Activated naive CD4-positive, alpha-beta T cell (primary cell): ENCODE data around the gene SLC25A39.
"Not testable (repeated sequence)": the region's sequence is repeated elsewhere in the genome, so short reads cannot be mapped to it uniquely, and the experiment has no call there.

Experiments
- DNase-seq, 4 experiments: peaks; one replicate each; lab custom pipeline; 2025; lab: John Stamatoyannopoulos, UW

SLC25A39 gene

DNA sequence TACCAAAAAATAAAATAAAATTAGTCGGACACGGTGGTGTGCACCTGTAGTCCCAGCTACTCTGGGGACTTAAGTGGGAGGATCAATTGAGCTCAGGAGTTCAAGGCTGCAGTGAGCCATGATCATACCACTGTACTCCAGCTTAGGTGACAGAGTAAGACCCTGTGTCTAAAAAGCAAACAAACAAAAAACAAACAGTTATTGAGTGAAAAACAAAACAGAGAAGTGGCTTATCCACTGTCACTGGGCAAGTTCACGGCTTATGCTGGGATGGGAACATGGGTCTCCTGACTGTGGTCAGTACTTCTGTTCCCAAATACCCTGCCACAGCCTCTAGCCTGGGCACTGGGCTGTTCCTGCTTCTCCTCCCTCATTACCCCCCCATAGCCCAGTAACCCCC, 10.9 kb upstream of the SLC25A39 start:
- no peak for DNase-seq

DNA sequence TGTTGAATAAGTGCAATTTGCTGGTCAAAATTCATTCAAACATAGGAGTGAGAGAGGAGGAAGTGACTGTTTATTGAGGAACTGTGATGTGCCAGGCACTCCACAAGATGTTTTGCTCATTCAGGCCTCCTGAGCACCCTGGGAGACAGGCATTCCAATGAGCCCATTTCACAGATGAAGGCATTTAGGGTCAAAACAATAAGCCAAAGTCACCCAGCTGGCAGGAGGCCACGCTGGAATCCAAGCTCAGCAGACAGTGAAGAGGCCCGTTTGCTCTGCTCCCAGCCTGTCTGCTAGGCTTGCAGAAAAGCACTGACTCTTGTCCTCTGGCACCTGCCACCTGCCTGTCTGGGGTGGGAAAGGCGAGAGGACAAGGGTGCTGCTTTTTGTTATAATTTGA, 10.1 kb upstream of the SLC25A39 start:
- no peak for DNase-seq

DNA sequence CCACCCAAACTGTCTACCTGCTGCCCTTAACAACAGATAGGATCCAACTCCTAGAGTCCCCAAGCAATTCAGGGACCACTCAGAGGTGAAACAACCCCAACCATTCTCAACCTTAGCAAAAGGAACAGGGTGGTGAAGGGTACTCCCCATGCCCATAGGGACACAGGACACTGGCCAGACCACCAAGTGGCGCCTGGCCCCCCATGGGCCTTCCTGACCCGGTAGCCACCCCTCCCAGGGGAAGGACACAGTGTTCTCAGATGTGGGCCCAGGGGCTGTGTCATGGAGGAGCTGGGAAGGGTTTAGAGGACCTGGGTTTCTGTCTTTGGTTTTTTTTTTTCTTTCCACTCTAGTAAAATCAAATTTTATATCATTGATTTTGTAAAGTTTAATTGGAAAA, 9.7 kb upstream of the SLC25A39 start:
- no peak for DNase-seq

DNA sequence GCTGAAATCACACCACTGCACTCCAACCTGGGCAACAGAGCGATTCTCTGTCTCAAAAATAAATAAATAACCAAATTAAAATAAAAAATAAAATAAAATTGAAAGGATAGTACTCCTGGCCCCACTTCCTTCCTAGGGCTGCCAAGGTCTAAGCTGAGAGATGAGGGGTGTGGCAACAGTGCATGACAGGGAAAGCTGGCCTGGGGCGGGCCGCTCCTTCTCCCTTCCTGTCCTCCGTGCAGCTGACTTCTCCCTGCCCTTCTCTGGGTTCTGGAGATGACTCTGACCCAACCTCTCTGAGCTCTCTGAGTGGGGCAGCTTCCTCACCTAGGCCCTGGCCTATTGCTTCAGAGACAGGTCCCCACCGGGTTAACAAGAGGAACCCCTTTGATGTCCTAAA, 8.7 kb upstream of the SLC25A39 start:
- no peak for DNase-seq

DNA sequence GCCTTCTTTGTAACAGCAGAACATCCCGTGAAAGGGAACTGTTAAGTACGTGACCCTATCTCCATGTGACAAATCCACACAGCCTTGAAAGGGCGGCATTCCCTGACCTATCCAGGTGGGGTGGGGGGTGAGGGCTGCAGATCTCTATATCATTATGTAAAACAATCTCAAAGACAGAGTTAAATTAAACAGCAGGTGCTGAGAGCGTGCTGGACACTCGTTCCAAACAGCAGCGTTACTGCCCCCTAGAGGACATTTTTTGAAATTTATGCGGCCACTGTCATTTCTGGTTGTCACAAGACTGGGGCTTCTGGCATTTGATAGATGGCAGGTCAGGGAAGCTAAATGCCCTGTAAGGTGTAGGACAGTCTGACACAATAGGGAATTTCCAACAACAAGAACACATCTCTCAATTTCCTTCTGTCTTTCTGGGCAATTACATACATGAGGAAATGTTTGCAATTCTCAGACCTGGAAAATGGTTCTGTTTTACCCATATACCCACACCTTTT, 6.7 kb upstream of the SLC25A39 start:
- DNase-seq, result peak in 2 of 4 experiments; percentile 32 to 33

DNA sequence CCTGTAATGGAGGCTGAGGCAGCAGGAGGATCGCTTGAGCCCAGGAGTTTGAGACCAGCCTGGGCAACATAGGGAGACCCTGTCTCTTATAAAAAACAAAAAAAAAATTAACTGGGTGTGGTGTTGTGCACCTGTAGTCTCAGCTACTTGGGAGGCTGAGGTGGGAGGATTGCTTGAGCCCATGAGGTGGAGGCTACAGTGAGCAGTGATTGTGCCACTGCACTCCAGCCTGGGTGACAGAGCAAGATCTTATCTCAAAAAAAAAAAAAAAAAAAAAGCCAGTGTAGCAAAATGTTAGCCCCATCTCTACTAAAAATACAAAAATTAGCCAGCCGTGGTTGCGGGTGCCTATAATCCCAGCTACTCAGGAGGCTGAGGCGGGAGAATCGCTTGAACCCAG, 5.6 kb upstream of the SLC25A39 start:
- DNase-seq, result not testable (repeated sequence)

DNA sequence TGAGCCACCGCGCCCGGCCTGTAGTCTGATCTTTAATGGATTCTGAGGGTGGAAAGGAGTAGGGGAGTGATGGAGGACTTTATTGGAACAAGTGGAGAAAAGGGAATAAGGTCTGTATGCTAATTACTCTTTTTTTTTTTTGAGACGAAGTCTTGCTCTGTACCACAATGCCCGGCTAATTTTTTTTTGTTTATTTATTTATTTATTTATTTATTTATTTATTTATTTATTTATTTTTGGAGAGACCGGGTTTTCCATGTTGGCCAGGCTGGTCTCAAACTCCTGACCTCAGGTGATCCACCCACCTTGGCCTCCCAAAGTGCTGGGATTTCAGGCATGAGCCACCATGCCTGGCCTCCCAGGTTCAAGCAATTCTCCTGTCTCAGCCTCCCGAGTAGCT, 4.9 kb upstream of the SLC25A39 start:
- not testable (repeated sequence) for DNase-seq

DNA sequence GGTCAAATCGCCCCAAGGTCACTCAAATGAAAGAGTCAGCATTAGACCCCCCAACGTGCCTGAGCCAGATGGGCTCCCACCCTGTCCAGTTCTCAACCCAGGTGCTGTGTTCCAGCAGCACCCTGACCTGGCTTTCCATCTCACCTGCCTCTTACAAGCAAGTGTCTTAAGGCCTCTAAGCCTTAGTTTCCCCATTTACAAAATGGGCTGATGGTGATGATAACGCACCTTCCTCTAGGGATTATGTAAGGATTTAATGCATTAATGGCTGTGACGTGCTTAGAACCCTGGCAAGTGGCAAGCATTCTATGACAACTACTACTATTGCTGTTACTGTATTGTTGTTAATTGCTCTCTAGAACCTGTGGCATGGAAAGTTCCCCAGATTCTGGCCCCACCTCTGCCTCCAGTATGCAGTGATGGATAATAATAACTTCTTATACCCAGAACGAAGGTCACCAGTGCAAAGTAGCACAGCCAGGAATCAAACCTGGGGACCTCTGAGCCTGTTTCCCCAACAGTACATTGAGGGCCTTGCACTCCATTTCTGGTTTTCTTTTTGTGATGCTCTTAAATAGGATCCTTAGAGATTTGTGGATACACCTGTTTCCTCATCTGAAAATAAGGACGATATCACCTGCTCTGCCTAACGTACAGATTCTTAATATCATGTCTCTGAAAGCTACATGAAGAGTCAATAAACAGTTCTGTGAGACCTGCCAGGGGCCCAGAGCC, 3.3 kb upstream of the SLC25A39 start:
- DNase-seq, result no peak

DNA sequence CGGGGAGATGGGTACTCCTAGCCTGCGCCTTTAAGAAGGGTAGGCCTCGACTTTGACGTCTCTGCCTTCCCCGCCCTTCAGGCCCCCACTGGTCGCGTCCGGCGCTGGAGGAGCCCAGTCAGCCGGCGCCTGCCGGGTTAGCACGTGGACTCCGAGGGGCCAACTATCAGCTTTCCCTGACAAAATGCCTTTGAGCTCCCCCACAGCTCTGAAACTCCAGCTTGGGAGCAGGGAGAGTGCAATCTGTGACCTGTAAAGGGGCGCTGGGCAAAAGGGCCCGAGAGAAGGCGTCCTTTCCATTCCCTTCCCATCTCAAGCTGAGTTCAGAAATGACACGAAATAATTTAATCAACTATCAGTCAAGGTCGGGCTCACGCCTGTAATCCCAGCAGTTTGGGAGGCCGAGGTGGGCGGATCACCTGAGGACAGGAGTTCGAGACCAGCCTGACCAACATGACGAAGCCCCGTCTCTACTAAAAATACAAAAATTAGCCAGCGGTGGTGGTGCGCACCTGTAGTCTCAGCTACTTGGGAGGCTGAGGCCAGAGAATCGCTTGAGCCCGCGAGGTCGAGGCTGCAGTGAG, 2.3 kb upstream of the SLC25A39 start:
- DNase-seq, result peak; percentile 68 to 90 (median 82)

DNA sequence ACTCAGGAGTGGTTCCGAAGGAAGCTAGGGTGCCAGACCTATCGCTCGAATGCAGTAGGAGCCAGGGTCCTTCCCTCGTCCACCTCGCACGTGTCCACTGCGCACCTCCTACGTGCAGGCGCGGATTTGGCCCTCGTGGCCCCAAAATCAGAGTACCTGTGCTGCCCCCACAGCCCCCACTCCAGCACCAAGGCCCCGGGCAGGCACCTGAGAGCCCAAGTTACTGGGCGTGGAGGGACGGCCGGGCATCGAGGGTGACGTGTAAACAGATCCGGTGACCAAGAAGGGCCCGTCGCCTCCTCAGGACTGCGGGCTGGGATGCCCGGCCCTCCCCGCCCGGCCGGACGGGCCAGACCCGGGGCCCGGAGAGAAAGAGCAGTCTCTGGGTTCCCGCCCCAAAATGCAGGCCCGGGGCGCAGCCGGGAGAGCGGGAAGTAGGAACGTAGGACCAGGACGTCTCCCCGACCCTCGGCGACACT, 492 bp downstream of the SLC25A39 start:
- no peak for DNase-seq

DNA sequence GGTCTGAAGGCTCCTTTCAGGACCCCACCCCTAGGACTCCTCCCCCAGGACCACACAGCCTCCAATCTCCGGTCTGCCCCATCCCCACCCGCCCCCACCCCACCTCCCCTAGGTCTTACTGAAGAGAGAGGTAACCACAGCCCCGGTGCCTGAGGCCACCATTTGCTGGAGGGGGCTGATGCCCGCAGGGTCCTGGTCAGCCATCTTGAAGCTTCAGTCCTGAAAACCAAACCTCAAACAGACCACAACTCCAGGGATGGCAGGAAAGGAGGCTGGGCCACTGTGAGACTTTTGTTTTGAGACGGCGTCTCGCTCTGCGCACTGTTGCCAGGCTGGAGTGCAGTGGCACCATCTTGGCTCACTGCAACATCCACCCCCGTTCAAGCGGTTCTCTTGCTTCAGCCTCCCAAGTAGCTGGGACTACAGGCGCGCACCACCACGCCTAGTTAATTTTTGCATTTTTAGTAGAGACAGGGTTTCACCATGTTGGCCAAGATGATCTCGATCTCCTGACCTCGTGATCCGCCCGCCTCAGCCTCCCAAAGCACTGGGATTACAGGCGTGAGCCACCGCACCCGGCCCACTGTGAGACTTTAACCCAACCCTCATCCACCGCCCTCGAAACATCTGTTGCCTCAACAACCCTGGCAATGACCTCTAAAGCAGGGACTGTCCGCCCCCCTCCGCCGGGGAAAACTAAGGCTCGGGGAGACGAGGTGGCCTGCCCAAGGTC, 1.1 kb downstream of the SLC25A39 start:
- no peak for DNase-seq

DNA sequence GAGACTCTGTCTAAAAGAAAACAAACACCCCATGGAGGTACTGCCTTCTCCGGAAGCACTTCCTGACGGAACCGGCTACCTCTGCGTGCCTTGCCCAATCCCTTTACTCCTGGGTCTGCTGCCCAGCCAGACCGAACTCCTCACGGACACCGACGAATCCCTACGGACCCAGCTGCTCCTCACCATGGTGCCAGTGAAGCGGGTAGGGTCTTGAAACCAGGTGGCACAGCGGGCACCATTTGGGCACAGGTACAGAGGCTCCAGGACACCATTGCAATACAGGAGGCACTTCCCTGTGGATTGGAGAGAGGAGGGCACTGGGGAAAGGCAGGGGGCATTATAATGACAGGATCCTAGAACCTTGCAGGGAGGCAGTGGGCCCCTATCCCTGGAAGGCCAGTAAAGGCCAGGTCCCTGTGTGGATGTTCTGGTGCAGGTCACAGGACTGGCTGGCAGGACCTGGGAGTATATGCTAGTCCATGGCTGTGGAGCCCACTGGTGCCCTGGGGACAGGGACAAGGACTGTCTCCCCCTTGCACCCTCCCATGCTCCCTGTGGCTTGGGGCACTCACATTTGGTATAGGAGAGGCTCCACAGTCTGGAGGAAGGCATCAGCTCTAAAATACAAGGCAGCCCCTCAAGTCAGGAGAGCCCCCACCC, 2.3 kb downstream of the SLC25A39 start:
- no peak for DNase-seq

DNA sequence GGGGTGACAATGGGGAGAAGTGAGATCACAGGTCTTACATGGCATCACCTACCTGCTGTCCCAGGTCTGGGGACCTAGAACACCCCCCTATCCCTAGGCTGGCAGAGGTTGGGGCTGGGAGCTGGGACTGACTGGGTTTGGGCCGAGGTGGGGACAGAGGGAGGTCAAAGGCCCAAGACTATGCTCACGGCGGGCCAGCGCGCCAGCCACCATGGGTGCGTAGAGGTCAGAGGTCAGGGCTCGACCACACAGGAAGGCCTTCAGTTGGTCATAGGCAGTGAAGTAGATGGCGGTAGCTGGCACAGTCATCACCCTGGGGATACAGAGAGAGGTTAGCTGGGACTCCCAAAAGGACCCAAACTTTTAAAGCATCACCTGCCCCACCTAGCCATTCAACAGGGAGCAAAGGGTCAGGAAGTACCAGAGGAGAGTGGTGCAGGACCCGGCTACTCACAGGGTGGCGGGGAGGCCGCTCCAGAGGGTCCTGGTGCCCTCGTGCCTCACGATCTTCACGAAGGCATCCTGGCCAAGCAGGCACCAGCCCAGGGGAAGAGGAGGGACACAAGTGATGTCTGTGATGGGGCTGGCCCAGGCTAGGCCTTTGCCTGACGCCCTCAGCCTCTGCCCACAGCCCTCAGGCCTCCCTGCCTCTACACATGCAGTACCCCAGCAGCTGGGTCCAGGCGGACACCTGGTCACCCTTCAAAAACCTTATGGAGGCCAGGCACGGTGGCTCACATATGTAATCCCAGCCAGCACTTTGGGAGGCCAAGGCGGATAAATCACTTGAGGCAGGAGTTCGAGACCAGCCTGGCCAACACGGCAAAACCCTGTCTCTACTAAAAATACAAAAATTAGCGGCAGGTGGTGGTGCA, 3.1 kb downstream of the SLC25A39 start:
- no peak for DNase-seq

DNA sequence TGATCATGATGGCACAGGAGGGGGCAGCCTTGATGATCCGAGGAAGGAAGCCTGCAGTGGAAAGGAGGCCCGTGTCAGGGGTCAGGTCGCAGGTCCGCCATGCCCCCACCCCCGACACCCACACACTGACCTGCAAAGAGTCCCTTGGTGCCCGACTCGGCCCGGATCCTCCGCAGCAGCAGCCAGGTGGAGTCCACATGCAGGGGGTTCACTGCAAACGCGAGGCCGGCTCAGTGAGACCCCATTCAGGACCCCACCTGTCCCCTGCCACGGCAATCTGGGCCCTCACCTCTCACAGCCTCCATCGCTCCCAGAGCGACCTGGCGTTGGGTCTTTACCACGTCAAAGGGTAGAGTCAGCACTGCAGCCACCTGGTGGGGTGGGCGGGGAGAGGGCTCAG, 4.6 kb downstream of the SLC25A39 start:
- no peak for DNase-seq

DNA sequence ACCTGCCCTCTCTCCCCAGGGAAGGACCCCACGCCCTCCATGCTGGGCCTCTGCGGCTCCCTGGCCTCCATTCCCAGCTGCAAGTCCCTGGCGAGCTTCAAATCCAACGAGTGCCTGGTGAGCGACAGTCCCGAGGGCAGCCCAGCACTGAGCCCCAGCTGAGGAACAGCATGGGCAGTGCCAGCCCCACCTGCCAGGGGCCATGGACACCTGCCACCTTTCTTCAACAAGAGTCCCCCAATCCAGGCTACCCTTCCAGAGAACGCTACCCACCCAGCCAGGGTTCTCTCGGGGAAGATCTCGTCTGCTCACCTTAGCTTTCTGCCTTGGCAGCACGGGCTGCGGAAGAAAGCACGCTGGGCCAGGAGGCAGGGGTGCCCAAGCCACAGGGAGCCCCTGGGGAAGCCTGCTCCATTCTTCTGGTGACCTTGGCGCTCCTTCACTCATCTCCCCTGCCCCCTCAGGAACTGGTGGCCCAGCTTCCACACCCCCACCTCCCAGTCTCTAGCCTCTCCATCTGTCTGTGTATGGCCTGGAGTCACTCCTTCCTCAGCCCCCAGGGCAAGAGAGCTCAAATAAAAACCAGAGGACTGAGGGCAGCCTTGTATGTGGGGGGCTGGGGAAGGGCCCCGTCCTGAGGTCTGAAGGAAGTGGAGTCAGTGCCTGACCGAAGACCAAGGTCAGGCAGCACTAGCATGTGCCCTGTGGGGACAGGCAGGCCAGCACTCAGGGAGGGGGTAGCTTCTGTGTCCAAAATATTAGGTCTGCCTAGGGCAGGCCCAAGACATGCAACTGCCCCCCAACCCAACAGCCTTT, 6.3 kb downstream of the SLC25A39 start:
- DNase-seq, result no peak

DNA sequence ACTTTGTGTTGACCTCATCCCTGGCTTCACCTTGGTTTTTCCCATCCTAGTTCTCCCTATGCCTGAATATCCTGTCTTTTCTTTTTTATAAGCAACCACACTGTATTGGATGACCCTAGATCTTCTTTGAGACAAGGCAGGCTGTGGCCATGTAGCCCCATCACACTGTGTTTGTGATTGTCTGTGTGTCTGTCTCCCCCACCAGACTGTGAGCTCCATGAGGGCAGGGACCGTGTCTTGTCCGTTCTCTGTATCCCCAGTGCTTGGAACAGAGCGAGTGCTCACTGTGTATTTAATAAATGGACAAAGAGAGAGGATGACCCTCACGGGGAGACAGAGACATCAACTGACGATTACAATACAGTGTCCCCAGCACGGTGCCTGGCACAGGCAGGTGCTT, 7.1 kb downstream of the SLC25A39 start:
- DNase-seq, result no peak

DNA sequence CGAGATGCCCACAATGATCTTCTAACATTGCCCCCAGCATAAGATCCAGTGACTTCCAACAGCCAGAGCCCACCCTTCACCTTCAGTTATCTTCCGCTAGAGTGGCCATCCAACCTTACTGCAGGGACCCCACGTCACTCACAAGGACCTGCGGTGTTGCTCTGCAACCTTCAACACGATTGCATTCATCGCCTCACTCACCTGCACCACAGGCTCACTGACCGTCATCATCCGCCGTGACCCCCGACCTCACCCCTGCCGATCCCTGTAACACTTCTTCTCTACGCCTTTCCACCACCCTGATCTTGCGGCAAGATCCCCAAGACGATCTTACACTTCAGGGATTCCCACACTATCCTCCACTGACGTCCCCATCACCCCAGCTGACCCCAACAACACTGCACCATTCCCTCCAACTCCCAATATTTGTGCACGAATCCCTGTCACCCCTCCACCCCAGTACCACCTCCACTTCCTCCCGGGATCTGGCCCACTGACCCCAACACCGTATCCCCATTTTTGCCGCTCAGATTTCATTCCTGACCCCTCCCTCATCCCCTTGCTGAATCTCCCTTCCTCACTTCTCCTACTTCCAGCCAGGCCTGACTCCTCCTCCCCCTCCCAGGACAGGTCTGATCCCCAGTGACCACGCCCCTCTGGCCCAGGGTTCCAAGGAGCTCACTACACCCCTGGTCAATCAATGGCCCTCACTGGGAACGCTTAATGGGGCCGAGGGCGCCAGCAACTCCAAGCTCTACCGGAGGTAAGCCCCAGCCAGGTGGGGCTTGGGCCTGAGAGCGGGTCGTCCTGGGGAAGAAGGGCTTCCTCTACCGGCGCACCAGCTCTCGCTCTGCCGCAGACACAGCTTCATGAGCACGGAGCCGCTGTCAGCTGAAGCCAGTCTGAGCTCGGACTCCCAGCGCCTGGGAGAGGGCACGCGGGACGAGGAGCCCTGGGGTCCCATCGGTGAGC, 8.6 kb downstream of the SLC25A39 start:
- no peak for DNase-seq

DNA sequence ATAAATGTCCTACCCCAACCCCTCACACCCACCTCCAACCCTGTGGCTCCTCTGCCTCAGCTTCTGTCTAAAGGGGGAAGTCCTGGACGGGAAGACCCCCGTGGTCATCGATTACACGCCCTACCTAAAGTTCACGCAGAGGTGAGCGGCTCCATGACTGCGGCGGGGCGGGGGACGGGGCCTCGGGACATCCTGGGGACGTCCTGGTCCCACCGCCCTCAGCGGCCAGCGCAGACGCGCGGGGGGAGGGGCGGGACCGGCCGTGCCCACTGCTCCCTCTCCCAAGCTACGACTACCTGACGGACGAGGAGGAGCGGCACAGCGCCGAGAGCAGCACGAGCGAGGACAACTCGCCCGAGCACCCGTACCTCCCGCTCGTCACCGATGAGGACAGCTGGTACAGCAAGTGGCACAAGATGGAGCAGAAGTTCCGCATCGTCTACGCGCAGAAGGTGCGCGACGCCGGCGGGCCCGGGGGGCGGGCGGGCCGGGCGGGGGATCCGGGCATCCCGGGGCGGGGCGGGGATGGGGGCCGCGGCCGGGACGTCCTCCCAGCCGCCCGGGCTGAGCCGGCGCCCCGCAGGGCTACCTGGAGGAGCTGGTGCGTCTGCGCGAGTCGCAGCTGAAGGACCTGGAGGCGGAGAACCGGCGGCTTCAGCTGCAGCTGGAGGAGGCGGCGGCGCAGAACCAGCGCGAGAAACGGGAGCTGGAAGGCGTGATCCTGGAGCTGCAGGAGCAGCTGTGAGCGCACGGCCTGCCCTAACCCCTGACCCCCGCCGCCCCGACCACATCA, 9.6 kb downstream of the SLC25A39 start:
- DNase-seq, result peak in 1 of 4 experiments; percentile 25

DNA sequence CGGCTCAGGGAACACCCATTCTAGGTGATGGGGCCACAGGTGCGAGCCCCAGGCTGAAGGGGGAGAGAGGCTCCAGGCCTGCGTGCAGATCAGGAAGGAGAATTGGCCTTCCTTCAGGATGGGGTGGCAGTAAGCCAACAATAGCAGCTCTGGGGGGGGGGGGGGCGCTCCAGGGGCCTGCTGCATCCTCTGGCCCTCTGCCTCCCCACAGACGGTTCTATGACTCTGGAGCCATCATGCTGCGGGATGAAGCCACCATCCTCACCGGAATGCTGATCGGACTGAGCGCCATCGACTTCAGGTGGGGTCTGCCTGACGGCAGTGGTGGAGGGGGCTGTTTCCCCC, 10.1 kb downstream of the SLC25A39 start:
- DNase-seq, result no peak
